ENCODE results near the gene SERPINA6. TPM values are rescaled to one million over a fixed set of nuclear protein-coding genes. Genes with fewer than 3 reads are reported as not detected.

The SERPINA6 gene
- total RNA-seq, 1 experiment from 2014 or later, result not detected

DNA sequence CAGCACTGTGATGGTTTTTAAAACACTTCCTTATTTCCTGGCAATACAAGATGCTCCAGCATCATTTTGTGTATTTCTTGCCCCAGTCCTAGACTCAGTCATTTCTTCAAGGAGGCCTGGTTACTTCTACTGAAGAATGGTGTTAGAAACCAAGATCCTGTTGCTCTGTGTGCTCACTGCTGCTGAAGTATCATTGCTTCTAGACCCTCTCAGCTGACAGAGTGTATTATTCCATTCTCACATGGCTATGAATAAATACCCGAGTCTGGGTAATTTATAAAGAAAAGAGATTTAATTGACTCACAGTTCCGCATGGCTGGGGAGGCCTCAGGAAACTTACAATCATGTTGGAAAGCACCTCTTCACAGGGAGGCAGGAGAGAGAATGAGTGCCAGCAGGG, 14.9 kb upstream of the SERPINA6 start:
- peak overlapping the region; percentile 63 for H3K27ac Mint-ChIP-seq (ENCODE audit: low read depth, unreplicated experiment)
- H3K4me1 Mint-ChIP-seq (ENCODE audit: insufficient read depth, unreplicated experiment), result peaks cover 36% of the 10 kb centered on the region
- TF ChIP-seq, protein P1, sequence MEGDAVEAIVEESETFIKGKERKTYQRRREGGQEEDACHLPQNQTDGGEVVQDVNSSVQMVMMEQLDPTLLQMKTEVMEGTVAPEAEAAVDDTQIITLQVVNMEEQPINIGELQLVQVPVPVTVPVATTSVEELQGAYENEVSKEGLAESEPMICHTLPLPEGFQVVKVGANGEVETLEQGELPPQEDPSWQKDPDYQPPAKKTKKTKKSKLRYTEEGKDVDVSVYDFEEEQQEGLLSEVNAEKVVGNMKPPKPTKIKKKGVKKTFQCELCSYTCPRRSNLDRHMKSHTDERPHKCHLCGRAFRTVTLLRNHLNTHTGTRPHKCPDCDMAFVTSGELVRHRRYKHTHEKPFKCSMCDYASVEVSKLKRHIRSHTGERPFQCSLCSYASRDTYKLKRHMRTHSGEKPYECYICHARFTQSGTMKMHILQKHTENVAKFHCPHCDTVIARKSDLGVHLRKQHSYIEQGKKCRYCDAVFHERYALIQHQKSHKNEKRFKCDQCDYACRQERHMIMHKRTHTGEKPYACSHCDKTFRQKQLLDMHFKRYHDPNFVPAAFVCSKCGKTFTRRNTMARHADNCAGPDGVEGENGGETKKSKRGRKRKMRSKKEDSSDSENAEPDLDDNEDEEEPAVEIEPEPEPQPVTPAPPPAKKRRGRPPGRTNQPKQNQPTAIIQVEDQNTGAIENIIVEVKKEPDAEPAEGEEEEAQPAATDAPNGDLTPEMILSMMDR (IDR thresholded peaks at IDR 0.05; ENCODE audit: unreplicated experiment), result no peak
- H3K9me3 Mint-ChIP-seq (ENCODE audit: unreplicated experiment), result peaks cover 7% of the 10 kb centered on the region
- POLR2A ChIA-PET, result no interaction called here
- no peaks in the 10 kb centered on the region for H3K27me3 Mint-ChIP-seq (ENCODE audit: insufficient read depth, unreplicated experiment)
- H3K36me3 Mint-ChIP-seq (ENCODE audit: insufficient read depth, unreplicated experiment), result peaks cover 6% of the 10 kb centered on the region
- H3K4me3 Mint-ChIP-seq (ENCODE audit: unreplicated experiment), result no peak overlapping the region
- no peak for DNase-seq (ENCODE audit: unreplicated experiment)
- no TSS peak for BruUV-seq (replicated peaks)
- intact Hi-C loops (cut with micrococcal nuclease), result no loop called here
- CTCF ChIA-PET, result no interaction called here

DNA sequence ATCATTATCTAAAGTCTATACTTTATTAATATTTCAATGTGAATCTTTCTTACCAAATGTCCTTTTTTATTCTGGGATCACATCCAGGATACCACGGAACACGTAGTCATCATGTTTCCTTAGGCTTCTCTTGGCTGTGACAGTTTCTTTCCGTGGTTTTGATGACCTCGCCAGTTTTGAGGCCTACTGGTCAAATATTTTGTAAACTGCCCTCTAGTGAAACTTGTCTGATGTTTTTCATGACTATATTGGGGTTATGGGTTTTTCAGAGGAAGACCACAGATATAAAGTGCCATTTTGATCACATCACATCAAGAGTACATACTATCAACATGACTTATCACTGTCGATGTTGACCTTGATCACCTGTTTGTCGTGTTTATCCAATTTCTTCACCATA, 14.1 kb upstream of the SERPINA6 start:
- peak; percentile 39 for DNase-seq (ENCODE audit: unreplicated experiment)
- peak overlapping the region; percentile 63 for H3K27ac Mint-ChIP-seq (ENCODE audit: low read depth, unreplicated experiment)
- peaks cover 31% of the 10 kb centered on the region for H3K4me1 Mint-ChIP-seq (ENCODE audit: insufficient read depth, unreplicated experiment)
- H3K36me3 Mint-ChIP-seq (ENCODE audit: insufficient read depth, unreplicated experiment), result peaks cover 6% of the 10 kb centered on the region
- ChIA-PET CTCF (no interaction called here), POLR2A (interaction anchor here (1.2 kb wide), 2 partner anchors 10 to 21 kb away, joined by 3 to 4 read pairs; no protein-coding TSS in a partner anchor)
- no peak overlapping the region for H3K4me3 Mint-ChIP-seq (ENCODE audit: unreplicated experiment)
- TF ChIP-seq, protein P1 (IDR thresholded peaks at IDR 0.05; ENCODE audit: unreplicated experiment), result no peak
- BruUV-seq (replicated peaks), result no TSS peak
- peaks cover 7% of the 10 kb centered on the region for H3K9me3 Mint-ChIP-seq (ENCODE audit: unreplicated experiment)
- intact Hi-C loops (cut with micrococcal nuclease), result no loop called here
- no peaks in the 10 kb centered on the region for H3K27me3 Mint-ChIP-seq (ENCODE audit: insufficient read depth, unreplicated experiment)

DNA sequence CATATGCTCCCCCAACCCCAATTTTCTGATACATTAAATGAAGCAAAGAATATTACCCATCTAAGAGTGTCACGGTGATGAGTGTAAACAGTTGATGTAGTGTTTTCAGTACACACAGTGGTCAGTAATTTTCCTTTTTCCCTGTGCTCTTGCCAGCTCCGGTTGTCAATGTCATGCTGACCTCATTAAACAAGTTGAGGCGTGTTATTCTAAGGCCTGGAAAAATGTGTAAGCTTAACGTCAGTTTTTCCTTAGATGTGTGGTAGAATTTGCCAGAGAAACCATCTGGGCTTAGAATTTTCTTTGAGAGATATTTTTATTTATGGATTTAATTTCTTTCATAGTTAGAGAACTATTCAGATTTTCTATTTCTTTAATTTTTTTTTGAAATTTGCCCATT, 11.7 kb upstream of the SERPINA6 start:
- no peaks in the 10 kb centered on the region for H3K9me3 Mint-ChIP-seq (ENCODE audit: unreplicated experiment)
- TF ChIP-seq, protein P1 (IDR thresholded peaks at IDR 0.05; ENCODE audit: unreplicated experiment), result no peak
- intact Hi-C loops (cut with micrococcal nuclease), result no loop called here
- no peaks in the 10 kb centered on the region for H3K36me3 Mint-ChIP-seq (ENCODE audit: insufficient read depth, unreplicated experiment)
- H3K27me3 Mint-ChIP-seq (ENCODE audit: insufficient read depth, unreplicated experiment), result no peaks in the 10 kb centered on the region
- no TSS peak for BruUV-seq (replicated peaks)
- H3K4me3 Mint-ChIP-seq (ENCODE audit: unreplicated experiment), result no peak overlapping the region
- H3K27ac Mint-ChIP-seq (ENCODE audit: low read depth, unreplicated experiment), result peak overlapping the region; percentile 90
- POLR2A ChIA-PET, result interaction anchor here (0.7 to 4.0 kb wide), 5 partner anchors 10 to 1407 kb away, joined by 3 to 29 read pairs (median 10); no protein-coding TSS in a partner anchor
- CTCF ChIA-PET, result interaction anchor here (1.1 kb wide), 1 partner anchor 10 kb away, joined by 4 read pairs; no protein-coding TSS in a partner anchor
- H3K4me1 Mint-ChIP-seq (ENCODE audit: insufficient read depth, unreplicated experiment), result peaks cover 23% of the 10 kb centered on the region
- DNase-seq (ENCODE audit: unreplicated experiment), result peak; percentile 77

DNA sequence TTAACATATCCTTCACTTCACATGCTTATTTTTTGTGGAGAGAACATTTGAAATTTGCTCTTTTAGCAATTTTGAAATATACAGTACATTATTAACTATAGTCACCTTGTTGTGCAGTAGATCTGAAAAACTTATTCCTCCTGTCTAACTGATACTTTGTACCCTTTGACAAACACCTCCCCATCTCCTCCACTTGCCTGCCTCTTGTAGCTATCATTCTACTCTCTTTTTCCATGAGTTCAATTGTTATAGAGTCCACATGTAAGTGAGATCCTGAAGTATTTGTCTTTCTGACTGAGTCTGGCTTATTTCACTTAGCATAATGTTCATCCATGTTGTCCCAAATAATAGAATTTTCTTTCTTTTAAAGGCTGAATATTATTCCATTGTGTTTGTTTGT, 9.5 kb upstream of the SERPINA6 start:
- TF ChIP-seq, protein P1 (IDR thresholded peaks at IDR 0.05; ENCODE audit: unreplicated experiment), result no peak
- no peaks in the 10 kb centered on the region for H3K27me3 Mint-ChIP-seq (ENCODE audit: insufficient read depth, unreplicated experiment)
- intact Hi-C loops (cut with micrococcal nuclease), result no loop called here
- BruUV-seq (replicated peaks), result no TSS peak
- CTCF ChIA-PET, result no interaction called here
- peaks cover 28% of the 10 kb centered on the region for H3K4me1 Mint-ChIP-seq (ENCODE audit: insufficient read depth, unreplicated experiment)
- no peaks in the 10 kb centered on the region for H3K9me3 Mint-ChIP-seq (ENCODE audit: unreplicated experiment)
- no peak overlapping the region for H3K4me3 Mint-ChIP-seq (ENCODE audit: unreplicated experiment)
- no peak overlapping the region for H3K27ac Mint-ChIP-seq (ENCODE audit: low read depth, unreplicated experiment)
- POLR2A ChIA-PET, result interaction anchor here (1.1 kb wide), 1 partner anchor 19 kb away, joined by 4 read pairs; no protein-coding TSS in a partner anchor
- DNase-seq (ENCODE audit: unreplicated experiment), result no peak
- H3K36me3 Mint-ChIP-seq (ENCODE audit: insufficient read depth, unreplicated experiment), result no peaks in the 10 kb centered on the region

Data from MCF 10A (cell line).